Tibial artery (tissue), 4 donors: ENCODE measurements around the gene DSE.
A peak's percentile ranks its signal among the peaks of the same experiment; 100 is the strongest.

Experiments
- DNase-seq, 2 donors: peaks; one replicate each; pipeline ENCODE4 v3.0.0-alpha.2; 2019
- H3K27ac ChIP-seq, 2 donors: fragments of 200-600 bp; sonication (generic) in 1 of 2; 1 replicate in 1 of 2; 2 replicates in 1 of 2; pipeline ENCODE4 v1.5.1; 2018 to 2019; ENCODE audit warnings: mild to moderate bottlenecking in 1 of 2
- H3K27me3 ChIP-seq, 2 donors: fragments of 200-600 bp; sonication (generic) in 1 of 2; one replicate each; pipeline versions ENCODE4 v1.5.1 to v1.6.0; 2016 to 2019
- H3K36me3 ChIP-seq, 3 donors: fragments of 200-600 bp; sonication (generic) in 2 of 3; one replicate each; pipeline ENCODE4 v1.5.1; 2016 to 2019; ENCODE audit warnings: mild to moderate bottlenecking in 2 of 3
- H3K4me1 ChIP-seq, 4 donors: fragments of 200-600 bp; sonication (generic) in 2 of 4; 1 replicate in 3 of 4; 2 replicates in 1 of 4; pipeline ENCODE4 v1.5.1; 2016 to 2019
- H3K4me3 ChIP-seq, 2 donors: fragments of 200-600 bp; sonication (generic) in 1 of 2; 1 replicate in 1 of 2; 2 replicates in 1 of 2; pipeline ENCODE4 v1.5.1; 2018 to 2019; ENCODE audit warnings: mild to moderate bottlenecking in 2 of 2
- H3K9me3 ChIP-seq, 3 donors: fragments of 200-600 bp; sonication (generic) in 1 of 3; one replicate each; pipeline ENCODE4 v1.5.1; 2016 to 2019
- intact Hi-C: fragments of 100-400 bp; cut with DNase I; formaldehyde crosslinking; loops from one replicate; pipeline ENCODE4 v1.15.0; 2023; ENCODE audit warnings: low total_unique reads
- TF ChIP-seq, protein P1 (sequence below), 2 experiments: fragments of 200-600 bp in 1 of 2; fragments of 450-650 bp in 1 of 2; IDR thresholded peaks; one replicate each; pipeline ENCODE4 v1.5.1; 2017 to 2019; ENCODE audit warnings: antibody characterized with exemption in 2 of 2, mild to moderate bottlenecking in 1 of 2, moderate library complexity in 1 of 2

The DSE gene

DNA sequence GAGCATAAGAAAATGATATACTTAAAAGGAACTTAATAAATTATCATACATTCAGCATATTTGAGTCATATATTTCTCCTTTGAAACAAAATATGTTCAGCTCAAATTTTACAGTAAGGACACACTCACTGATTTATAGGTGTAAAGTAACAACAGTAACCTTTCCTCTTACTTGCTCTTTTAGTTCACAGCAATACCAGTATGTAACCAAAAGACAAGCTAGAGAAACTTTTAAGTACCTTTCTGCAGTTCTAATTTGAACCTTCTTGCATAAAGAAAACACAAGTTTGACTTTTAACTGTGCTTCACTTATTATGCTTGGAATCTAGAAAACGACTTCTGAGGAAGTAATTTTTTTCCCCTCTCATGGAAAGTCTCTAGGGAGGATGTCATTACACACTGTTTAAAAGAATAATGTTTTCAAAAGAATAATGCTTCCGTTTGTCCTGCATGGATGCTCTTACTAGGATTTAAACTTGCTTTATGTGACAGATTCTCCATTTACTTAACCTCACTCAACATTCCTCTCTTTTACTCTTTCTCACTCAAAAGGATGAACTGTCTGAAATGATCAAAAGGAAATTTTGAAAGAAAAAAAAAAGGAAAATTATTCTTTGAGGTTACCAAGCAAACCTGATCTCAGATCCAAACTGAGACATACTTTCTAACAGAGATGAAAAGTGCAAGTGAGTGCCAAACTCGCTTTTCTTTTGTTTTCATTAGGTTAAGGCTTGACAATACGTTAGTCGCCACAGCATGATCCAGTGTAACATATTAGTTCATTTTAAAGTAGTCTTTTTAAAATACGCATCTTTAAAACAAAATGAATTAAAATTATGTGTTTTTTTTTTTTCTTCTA, 68.1 kb downstream of the DSE start:
- Histone ChIP-seq H3K4me1 (peaks cover 0 to 28% (median 5%) of the 10 kb centered on the region in 4 donors), H3K9me3 (no peaks in the 10 kb centered on the region), H3K4me3 (no peak overlapping the region), H3K27me3 (no peaks in the 10 kb centered on the region), H3K36me3 (peaks cover 0 to 15% (median 10%) of the 10 kb centered on the region in 3 donors), H3K27ac (no peak overlapping the region)
- TF ChIP-seq, protein P1, sequence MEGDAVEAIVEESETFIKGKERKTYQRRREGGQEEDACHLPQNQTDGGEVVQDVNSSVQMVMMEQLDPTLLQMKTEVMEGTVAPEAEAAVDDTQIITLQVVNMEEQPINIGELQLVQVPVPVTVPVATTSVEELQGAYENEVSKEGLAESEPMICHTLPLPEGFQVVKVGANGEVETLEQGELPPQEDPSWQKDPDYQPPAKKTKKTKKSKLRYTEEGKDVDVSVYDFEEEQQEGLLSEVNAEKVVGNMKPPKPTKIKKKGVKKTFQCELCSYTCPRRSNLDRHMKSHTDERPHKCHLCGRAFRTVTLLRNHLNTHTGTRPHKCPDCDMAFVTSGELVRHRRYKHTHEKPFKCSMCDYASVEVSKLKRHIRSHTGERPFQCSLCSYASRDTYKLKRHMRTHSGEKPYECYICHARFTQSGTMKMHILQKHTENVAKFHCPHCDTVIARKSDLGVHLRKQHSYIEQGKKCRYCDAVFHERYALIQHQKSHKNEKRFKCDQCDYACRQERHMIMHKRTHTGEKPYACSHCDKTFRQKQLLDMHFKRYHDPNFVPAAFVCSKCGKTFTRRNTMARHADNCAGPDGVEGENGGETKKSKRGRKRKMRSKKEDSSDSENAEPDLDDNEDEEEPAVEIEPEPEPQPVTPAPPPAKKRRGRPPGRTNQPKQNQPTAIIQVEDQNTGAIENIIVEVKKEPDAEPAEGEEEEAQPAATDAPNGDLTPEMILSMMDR (IDR thresholded peaks at IDR 0.05), result no peak
- DNase-seq, result no peak
- intact Hi-C loops, result no loop called here

DNA sequence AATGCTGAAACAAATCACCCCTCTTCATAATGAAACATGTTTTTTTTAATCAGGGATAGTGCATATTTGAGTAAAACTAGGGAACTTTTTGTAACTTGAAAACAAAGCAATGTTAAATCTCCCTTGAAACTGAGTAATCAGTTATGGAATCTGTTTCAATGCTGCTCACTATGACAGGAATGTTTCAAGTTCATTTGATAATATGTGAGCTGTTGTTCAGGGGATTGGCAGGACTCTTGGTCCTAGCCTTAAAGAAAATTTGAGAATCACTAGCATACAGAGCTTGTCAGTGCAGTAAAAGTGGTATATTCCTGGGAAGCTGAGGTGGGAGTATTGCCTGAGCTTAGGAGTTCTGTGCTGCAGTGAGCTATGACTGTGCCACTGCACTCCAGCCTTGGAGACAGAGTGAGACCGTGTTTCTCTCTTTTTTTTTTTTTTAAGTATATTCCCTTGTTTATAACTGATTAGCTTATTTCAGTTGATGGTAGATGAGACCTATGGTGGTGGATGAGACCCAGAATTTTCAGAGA, 68.8 kb downstream of the DSE start:
- Histone ChIP-seq H3K27me3 (no peaks in the 10 kb centered on the region), H3K4me1 (peaks cover 0 to 33% (median 5%) of the 10 kb centered on the region in 4 donors), H3K9me3 (no peaks in the 10 kb centered on the region), H3K27ac (no peak overlapping the region), H3K4me3 (no peak overlapping the region), H3K36me3 (peaks cover 0 to 10% (median 10%) of the 10 kb centered on the region in 3 donors)
- no peak for DNase-seq
- TF ChIP-seq, protein P1 (IDR thresholded peaks at IDR 0.05), result no peak
- intact Hi-C loops, result loop anchor here (5.0 kb wide), 1 partner anchor 152 kb away; no protein-coding TSS in a partner anchor

GRCh38 chr6:116443105-116443504, 72.4 kb downstream of the DSE start:
- no peak overlapping the region for H3K27ac ChIP-seq
- intact Hi-C loops, result loop anchor here (5.0 kb wide), 1 partner anchor 156 kb away; no protein-coding TSS in a partner anchor
- H3K4me1 ChIP-seq, result peaks cover 0 to 47% (median 7%) of the 10 kb centered on the region in 4 donors

GRCh38 chr6:116444092-116444491, 73.3 kb downstream of the DSE start:
- no peaks in the 10 kb centered on the region for H3K36me3 ChIP-seq
- H3K27ac ChIP-seq, result no peak overlapping the region
- no peak overlapping the region for H3K4me3 ChIP-seq
- peaks cover 0 to 38% (median 5%) of the 10 kb centered on the region in 4 donors for H3K4me1 ChIP-seq
- intact Hi-C loops, result loop anchor here (5.0 kb wide), 1 partner anchor 157 kb away; no protein-coding TSS in a partner anchor
- TF ChIP-seq, protein P1 (IDR thresholded peaks at IDR 0.05), result peak; percentile 39 to 44
- no peaks in the 10 kb centered on the region for H3K27me3 ChIP-seq
- H3K9me3 ChIP-seq, result no peaks in the 10 kb centered on the region
- DNase-seq, result no peak

More at GRCh38 chr6:116443105-116443504, 72.4 kb downstream of the DSE start:
- DNase-seq, result no peak
- Histone ChIP-seq H3K4me3 (no peak overlapping the region), H3K9me3 (no peaks in the 10 kb centered on the region), H3K27me3 (no peaks in the 10 kb centered on the region), H3K36me3 (no peaks in the 10 kb centered on the region)
- TF ChIP-seq, protein P1 (IDR thresholded peaks at IDR 0.05), result no peak

- TF ChIP-seq, protein P1 (IDR thresholded peaks at IDR 0.05), result no peak
- no peak overlapping the region for H3K27ac ChIP-seq
- DNase-seq, result no peak
- H3K4me3 ChIP-seq, result no peak overlapping the region
- H3K36me3 ChIP-seq, result no peaks in the 10 kb centered on the region
- intact Hi-C loops, result loop anchor here (5.0 kb wide), 1 partner anchor 157 kb away; no protein-coding TSS in a partner anchor
- no peaks in the 10 kb centered on the region for H3K9me3 ChIP-seq
- peaks cover 0 to 35% (median 5%) of the 10 kb centered on the region in 4 donors for H3K4me1 ChIP-seq
- no peaks in the 10 kb centered on the region for H3K27me3 ChIP-seq
These were observed 73.8 kb downstream of the DSE start for GRCh38 chr6:116444575-116444974.
